CD4-positive, alpha-beta T cell (primary cell): ENCODE data around the gene XPNPEP3. TPM values are rescaled to one million over a fixed set of nuclear protein-coding genes. Genes with fewer than 3 reads are reported as not detected.
"Not testable (repeated sequence)": the region's sequence is repeated elsewhere in the genome, so short reads cannot be mapped to it uniquely, and the experiment has no call there.

Experiments used
- ATAC-seq: fragments of 200-7000 bp; cut with Tn5 transposase; one replicate; pipeline ENCODE4 v1.10.0; 2022; ENCODE audit warnings: mild to moderate bottlenecking; ENCODE audit not compliant: poor library complexity
- CTCF ChIA-PET: fragments of 350-600 bp; sonication (Branson Sonifier 250); formaldehyde crosslinking; loops from one replicate; lab custom pipeline; 2021; ENCODE audit warnings: antibody characterized with exemption, inconsistent platforms; lab: Charles Lee
- POLR2A ChIA-PET: fragments of 350-600 bp; sonication (Branson Sonifier 250); formaldehyde crosslinking; loops from one replicate; lab custom pipeline; 2021; ENCODE audit warnings: antibody characterized with exemption, inconsistent platforms; lab: Charles Lee
- DNase-seq, 14 experiments: peaks; one replicate each; pipeline ENCODE4 v3.0.0-alpha.2; 2013 to 2020; ENCODE audit warnings: mixed read lengths in 2 of 14
- H3K27ac ChIP-seq, 2 donors: one replicate each; pipeline versions ENCODE4 v1.5.1 to v1.7.0; 2013; ENCODE audit warnings: low read length in 2 of 2, low read depth in 1 of 2, mild to moderate bottlenecking in 1 of 2
- H3K27me3 ChIP-seq, 2 experiments: 1 replicate in 1 of 2; 2 replicates in 1 of 2; pipeline versions ENCODE4 v1.6.1 to v1.7.0; 2013; ENCODE audit warnings: low read length in 2 of 2, control low read depth in 1 of 2, mild to moderate bottlenecking in 1 of 2, moderate library complexity in 1 of 2; ENCODE audit not compliant: insufficient read depth in 2 of 2, control insufficient read depth in 1 of 2
- H3K36me3 ChIP-seq: one replicate; pipeline ENCODE4 v1.6.1; 2013; ENCODE audit warnings: low read length, control low read depth; ENCODE audit not compliant: insufficient read depth
- H3K4me1 ChIP-seq: one replicate; pipeline ENCODE4 v1.6.1; 2013; ENCODE audit warnings: low read length, control low read depth; ENCODE audit not compliant: insufficient read depth
- H3K4me3 ChIP-seq: one replicate; pipeline ENCODE4 v1.5.1; 2013; ENCODE audit warnings: mild to moderate bottlenecking, low read length, moderate library complexity
- H3K9me3 ChIP-seq, 2 experiments: 1 replicate in 1 of 2; 2 replicates in 1 of 2; pipeline versions ENCODE4 v1.6.1 to v1.7.0; 2013; ENCODE audit warnings: low read length in 2 of 2, mild to moderate bottlenecking in 2 of 2, control low read depth in 1 of 2, moderate library complexity in 1 of 2; ENCODE audit not compliant: control insufficient read depth in 1 of 2, insufficient read depth in 1 of 2
- H3K27ac Mint-ChIP-seq: one replicate; pipeline ENCODE4 v1.8.0; 2020; ENCODE audit warnings: mixed read lengths
- H3K27me3 Mint-ChIP-seq: one replicate; pipeline ENCODE4 v1.8.0; 2021; ENCODE audit warnings: mixed read lengths
- H3K36me3 Mint-ChIP-seq: one replicate; pipeline ENCODE4 v1.8.0; 2021; ENCODE audit warnings: low read depth, mixed read lengths
- H3K4me1 Mint-ChIP-seq: one replicate; pipeline ENCODE4 v1.8.0; 2021; ENCODE audit warnings: low read depth, mixed read lengths
- H3K4me3 Mint-ChIP-seq: one replicate; pipeline ENCODE4 v1.8.0; 2020; ENCODE audit warnings: mild to moderate bottlenecking, mixed read lengths
- H3K9me3 Mint-ChIP-seq: one replicate; pipeline ENCODE4 v1.8.0; 2020; ENCODE audit warnings: mixed read lengths
- intact Hi-C, 2 experiments: fragments of 100-400 bp; cut with DNase I in 1 of 2; cut with micrococcal nuclease in 1 of 2; formaldehyde crosslinking; loops; one replicate each; pipeline versions ENCODE4 v1.15.1 to v1.9.0; 2023 to 2025; cut with DNase I, micrococcal nuclease
- total RNA-seq, 174 experiments: library from RNA in 2 of 174; stranded (reverse) in 2 of 174; gene quantifications; one replicate each; pipeline ENCODE4 v1.2.3 and lab custom pipeline; 2021 to 2026
- TF ChIP-seq, protein P1 (sequence below): fragments of 200-600 bp; IDR thresholded peaks from one replicate; pipeline ENCODE4 v1.8.0; 2022; ENCODE audit warnings: antibody characterized with exemption, mild to moderate bottlenecking

The XPNPEP3 gene
- total RNA-seq, 2 experiments from 2014 or later = 16.3 to 17.9 TPM

DNA sequence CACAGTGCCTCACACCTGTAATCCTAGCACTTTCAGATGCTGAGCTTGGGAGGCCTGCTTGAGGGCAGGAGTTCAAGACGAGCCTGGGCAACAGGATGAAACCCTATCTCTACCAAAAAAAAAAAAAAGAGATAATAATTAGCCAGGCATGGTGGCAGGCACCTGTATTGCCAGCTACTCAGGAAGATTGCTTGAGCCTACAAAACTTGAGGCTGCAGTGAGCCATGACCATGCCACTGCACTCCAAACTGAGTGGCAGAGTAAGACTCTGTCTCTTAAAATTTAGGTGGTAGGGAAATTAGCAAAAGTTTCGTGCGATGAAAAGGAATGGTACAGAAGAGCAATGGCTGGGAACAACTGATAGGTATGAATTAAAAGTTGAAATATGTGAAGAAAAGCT, 18.5 kb upstream of the XPNPEP3 start:
- intact Hi-C loops = no loop called here
- Histone ChIP-seq H3K27ac (no peak overlapping the region), H3K27me3 (no peaks in the 10 kb centered on the region), H3K9me3 (no peaks in the 10 kb centered on the region), H3K4me1 (no peaks in the 10 kb centered on the region), H3K36me3 (peaks cover 81% of the 10 kb centered on the region), H3K4me3 (no peak overlapping the region)
- ChIA-PET POLR2A (interaction anchor here (1.0 kb wide), 2 partner anchors 19 kb away, joined by 3 read pairs; partner anchors contain the start of genes SLC25A17 and XPNPEP3), CTCF (interaction anchor here (1.1 kb wide), 1 partner anchor 453 kb away, joined by 3 read pairs; no protein-coding TSS in a partner anchor)
- Mint-ChIP-seq H3K36me3 (peaks cover 83% of the 10 kb centered on the region), H3K9me3 (no peaks in the 10 kb centered on the region), H3K27me3 (no peaks in the 10 kb centered on the region), H3K4me3 (no peak overlapping the region), H3K27ac (no peak overlapping the region), H3K4me1 (peaks cover 12% of the 10 kb centered on the region)
- TF ChIP-seq, protein P1, sequence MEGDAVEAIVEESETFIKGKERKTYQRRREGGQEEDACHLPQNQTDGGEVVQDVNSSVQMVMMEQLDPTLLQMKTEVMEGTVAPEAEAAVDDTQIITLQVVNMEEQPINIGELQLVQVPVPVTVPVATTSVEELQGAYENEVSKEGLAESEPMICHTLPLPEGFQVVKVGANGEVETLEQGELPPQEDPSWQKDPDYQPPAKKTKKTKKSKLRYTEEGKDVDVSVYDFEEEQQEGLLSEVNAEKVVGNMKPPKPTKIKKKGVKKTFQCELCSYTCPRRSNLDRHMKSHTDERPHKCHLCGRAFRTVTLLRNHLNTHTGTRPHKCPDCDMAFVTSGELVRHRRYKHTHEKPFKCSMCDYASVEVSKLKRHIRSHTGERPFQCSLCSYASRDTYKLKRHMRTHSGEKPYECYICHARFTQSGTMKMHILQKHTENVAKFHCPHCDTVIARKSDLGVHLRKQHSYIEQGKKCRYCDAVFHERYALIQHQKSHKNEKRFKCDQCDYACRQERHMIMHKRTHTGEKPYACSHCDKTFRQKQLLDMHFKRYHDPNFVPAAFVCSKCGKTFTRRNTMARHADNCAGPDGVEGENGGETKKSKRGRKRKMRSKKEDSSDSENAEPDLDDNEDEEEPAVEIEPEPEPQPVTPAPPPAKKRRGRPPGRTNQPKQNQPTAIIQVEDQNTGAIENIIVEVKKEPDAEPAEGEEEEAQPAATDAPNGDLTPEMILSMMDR = no peak
- DNase-seq (no peak), ATAC-seq (no peak)

DNA sequence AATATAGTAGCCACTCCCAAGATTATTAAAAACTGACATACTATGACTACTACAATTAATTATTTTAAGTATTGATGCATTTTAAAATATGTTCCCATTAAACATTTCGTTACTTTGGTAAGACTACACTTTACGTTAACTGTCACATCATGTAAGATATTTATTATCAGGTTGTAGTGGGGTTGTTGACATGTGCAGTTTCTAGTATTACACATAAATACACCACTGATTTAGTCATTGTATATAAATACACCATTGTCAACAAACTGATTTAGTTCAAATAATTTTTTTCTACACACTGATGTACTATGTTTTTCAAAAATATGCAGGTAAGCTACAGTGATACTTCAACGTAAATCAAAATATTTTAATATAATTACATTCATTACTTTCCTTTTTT, 12.0 kb upstream of the XPNPEP3 start:
- ATAC-seq (no peak), DNase-seq (no peak)
- CTCF ChIA-PET = no interaction called here
- peaks cover 76% of the 10 kb centered on the region for H3K36me3 ChIP-seq
- no peak overlapping the region for H3K27ac ChIP-seq
- peaks cover 88% of the 10 kb centered on the region for H3K36me3 Mint-ChIP-seq
- H3K27me3 ChIP-seq = no peaks in the 10 kb centered on the region
- TF ChIP-seq, protein P1 = no peak
- H3K4me1 ChIP-seq = no peaks in the 10 kb centered on the region
- no peaks in the 10 kb centered on the region for H3K9me3 ChIP-seq
- no peaks in the 10 kb centered on the region for H3K9me3 Mint-ChIP-seq
- no peaks in the 10 kb centered on the region for H3K27me3 Mint-ChIP-seq
- intact Hi-C loops = no loop called here
- no peak overlapping the region for H3K4me3 Mint-ChIP-seq
- POLR2A ChIA-PET = no interaction called here
- no peak overlapping the region for H3K4me3 ChIP-seq
- H3K4me1 Mint-ChIP-seq = peaks cover 4% of the 10 kb centered on the region
- peak overlapping the region; percentile 33 for H3K27ac Mint-ChIP-seq

DNA sequence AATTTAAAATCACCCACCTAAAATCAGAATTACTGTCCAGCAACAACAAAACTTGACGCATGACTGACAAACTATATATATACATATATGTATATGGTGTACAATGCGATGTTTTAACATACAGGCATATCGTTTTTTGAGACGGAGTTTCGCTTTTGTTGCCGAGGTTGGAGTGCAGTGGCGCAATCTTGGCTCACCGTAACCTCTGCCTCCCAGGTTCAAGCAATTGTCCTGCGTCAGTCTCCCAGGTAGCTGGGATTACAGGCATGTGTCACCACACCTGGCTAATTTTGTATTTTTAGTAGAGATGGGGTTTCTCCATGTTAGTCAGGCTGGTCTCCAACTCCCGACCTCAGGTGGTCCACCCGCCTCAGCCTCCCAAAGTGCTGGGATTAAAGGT, 11.1 kb upstream of the XPNPEP3 start:
- peaks cover 75% of the 10 kb centered on the region for H3K36me3 ChIP-seq
- H3K4me3 ChIP-seq, H3K4me1 Mint-ChIP-seq, DNase-seq, H3K4me1 ChIP-seq, intact Hi-C loops, CTCF ChIA-PET, H3K4me3 Mint-ChIP-seq, H3K27ac ChIP-seq, H3K9me3 ChIP-seq, H3K27ac Mint-ChIP-seq, H3K27me3 Mint-ChIP-seq, H3K27me3 ChIP-seq, ATAC-seq, H3K9me3 Mint-ChIP-seq: not testable (repeated sequence)
- POLR2A ChIA-PET = interaction anchor here (0.6 kb wide), 1 partner anchor 12 kb away, joined by 3 read pairs; no protein-coding TSS in a partner anchor
- peaks cover 88% of the 10 kb centered on the region for H3K36me3 Mint-ChIP-seq

DNA sequence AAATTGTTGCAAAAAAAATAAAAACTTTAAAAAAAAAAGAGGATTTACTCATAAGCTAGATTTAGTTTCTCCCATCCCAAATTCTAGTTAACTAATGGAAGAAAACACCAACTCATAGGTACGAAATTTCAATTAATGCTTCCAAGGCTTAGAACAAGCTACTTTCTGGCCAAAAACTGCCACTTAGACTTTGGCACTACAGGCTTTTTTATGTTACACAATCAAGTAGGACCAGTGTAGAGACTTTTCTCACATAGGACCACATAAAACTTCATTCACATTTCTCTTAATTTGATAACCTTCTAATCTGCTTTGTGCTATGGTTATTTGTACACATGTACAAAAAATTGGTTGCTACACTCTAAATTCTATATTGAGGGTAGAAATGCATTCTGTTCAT, 3.6 kb upstream of the XPNPEP3 start:
- H3K36me3 ChIP-seq = peaks cover 19% of the 10 kb centered on the region
- ATAC-seq (no peak), DNase-seq (no peak)
- TF ChIP-seq, protein P1 = no peak
- ChIA-PET POLR2A (no interaction called here), CTCF (no interaction called here)
- no peaks in the 10 kb centered on the region for H3K9me3 ChIP-seq
- H3K27me3 ChIP-seq = no peaks in the 10 kb centered on the region
- H3K4me1 ChIP-seq = peaks cover 22% of the 10 kb centered on the region
- Mint-ChIP-seq H3K36me3 (peaks cover 66% of the 10 kb centered on the region), H3K4me3 (peak overlapping the region; percentile 31), H3K9me3 (no peaks in the 10 kb centered on the region), H3K27me3 (no peaks in the 10 kb centered on the region), H3K27ac (peak overlapping the region; percentile 100), H3K4me1 (peaks cover 74% of the 10 kb centered on the region)
- intact Hi-C loops = loop anchor here in 1 of 2 experiments (10.0 kb wide), 1 partner anchor 771 kb away; the partner anchor contains the start of genes DESI1 and XRCC6
- H3K27ac ChIP-seq = no peak overlapping the region
- no peak overlapping the region for H3K4me3 ChIP-seq
